DMS114 treated with DMSO at 0.1 percent for 48 hours (cell line): ENCODE results near the gene CRNKL1.
"Not testable (repeated sequence)": the region's sequence is repeated elsewhere in the genome, so short reads cannot be mapped to it uniquely, and the experiment has no call there.

Experiments used
- DNase-seq: peaks from one replicate; lab custom pipeline; 2025; ENCODE audit not compliant: unreplicated experiment; lab: John Stamatoyannopoulos, UW

CRNKL1 gene

GRCh38 chr20:20010639-20011500 lies 41.4 kb downstream of the CRNKL1 start:
- DNase-seq = no peak

- no peak for DNase-seq
Measured at GRCh38 chr20:20009784-20010253, 42.4 kb downstream of the CRNKL1 start.

GRCh38 chr20:20005342-20005741 lies 46.9 kb downstream of the CRNKL1 start:
- DNase-seq = no peak

GRCh38 chr20:20003955-20004322 lies 48.3 kb downstream of the CRNKL1 start:
- not testable (repeated sequence) for DNase-seq

- DNase-seq = no peak
Measured at GRCh38 chr20:20003031-20003954, 49.0 kb downstream of the CRNKL1 start.

GRCh38 chr20:20002101-20002998 lies 49.9 kb downstream of the CRNKL1 start:
- no peak for DNase-seq

- no peak for DNase-seq
Measured at GRCh38 chr20:20000211-20000968, 51.9 kb downstream of the CRNKL1 start.

GRCh38 chr20:19998990-19999705 lies 53.1 kb downstream of the CRNKL1 start:
- no peak for DNase-seq

- DNase-seq = no peak
Measured at GRCh38 chr20:19996917-19997316, 55.3 kb downstream of the CRNKL1 start.

- DNase-seq = no peak
Measured at GRCh38 chr20:19996222-19996621, 56.0 kb downstream of the CRNKL1 start.

GRCh38 chr20:19995220-19995863 lies 56.9 kb downstream of the CRNKL1 start:
- peak; percentile 45 for DNase-seq

- DNase-seq = no peak
Measured at GRCh38 chr20:19993958-19994669, 58.2 kb downstream of the CRNKL1 start.

- no peak for DNase-seq
Measured at GRCh38 chr20:19992996-19993908, 59.0 kb downstream of the CRNKL1 start.

GRCh38 chr20:19991854-19992253 lies 60.4 kb downstream of the CRNKL1 start:
- DNase-seq = no peak

GRCh38 chr20:19991308-19991707 lies 61.0 kb downstream of the CRNKL1 start:
- no peak for DNase-seq

GRCh38 chr20:19990850-19991249 lies 61.4 kb downstream of the CRNKL1 start:
- DNase-seq = peak; percentile 48

GRCh38 chr20:19987046-19987445 lies 65.2 kb downstream of the CRNKL1 start:
- DNase-seq = no peak
